Measurements from ENCODE around the gene INPP1.
"Not testable (repeated sequence)": the region's sequence is repeated elsewhere in the genome, so short reads cannot be mapped to it uniquely, and the experiment has no call there.

The INPP1 gene, protein sequence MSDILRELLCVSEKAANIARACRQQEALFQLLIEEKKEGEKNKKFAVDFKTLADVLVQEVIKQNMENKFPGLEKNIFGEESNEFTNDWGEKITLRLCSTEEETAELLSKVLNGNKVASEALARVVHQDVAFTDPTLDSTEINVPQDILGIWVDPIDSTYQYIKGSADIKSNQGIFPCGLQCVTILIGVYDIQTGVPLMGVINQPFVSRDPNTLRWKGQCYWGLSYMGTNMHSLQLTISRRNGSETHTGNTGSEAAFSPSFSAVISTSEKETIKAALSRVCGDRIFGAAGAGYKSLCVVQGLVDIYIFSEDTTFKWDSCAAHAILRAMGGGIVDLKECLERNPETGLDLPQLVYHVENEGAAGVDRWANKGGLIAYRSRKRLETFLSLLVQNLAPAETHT

DNA sequence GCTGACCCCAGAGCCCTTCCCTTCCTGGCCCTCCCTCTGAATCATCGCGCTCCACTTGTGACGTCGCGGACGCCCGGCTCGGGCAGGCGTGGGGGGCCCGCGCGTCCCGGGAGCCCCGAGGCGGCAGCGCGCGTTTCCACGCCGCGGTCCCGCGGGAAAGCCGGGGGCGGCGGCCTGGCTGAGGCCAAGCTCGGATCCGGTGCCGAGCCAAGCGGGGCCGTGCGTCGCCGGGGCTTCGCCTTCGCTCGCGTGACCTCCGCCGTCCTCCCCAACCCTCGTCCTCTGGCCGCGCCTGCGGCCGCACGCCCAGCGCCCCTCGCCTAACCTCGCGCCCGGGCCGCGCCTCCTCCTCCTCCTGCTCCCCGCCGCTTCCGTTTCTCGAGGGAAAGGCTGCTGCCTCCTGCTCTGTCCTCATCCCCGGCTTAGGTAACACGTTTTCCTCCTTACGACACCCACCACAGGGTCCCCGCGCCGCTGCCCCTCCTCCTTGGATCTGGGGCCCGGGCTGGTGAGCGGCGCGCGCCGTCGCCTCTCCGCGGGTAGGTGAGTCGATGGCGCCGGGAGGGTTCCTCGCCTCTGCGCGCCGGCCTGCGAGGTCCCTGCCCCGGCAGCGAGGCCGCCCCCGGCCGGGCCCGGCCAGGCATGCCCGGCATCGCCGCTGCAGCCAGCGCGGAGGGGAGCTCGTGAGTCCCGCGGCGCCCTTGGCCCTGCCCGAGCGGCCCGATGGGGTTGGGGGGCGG lies at the start of gene INPP1:
Gene INPP1 (plus strand): TSS at position 54 of the 740 bp plus-strand sequence. CDS start 16,514 bp downstream, outside the sequence.
- DNase-seq (ENCODE audit: low read depth) = peak; percentile 45
- TF ChIP-seq, protein P1, sequence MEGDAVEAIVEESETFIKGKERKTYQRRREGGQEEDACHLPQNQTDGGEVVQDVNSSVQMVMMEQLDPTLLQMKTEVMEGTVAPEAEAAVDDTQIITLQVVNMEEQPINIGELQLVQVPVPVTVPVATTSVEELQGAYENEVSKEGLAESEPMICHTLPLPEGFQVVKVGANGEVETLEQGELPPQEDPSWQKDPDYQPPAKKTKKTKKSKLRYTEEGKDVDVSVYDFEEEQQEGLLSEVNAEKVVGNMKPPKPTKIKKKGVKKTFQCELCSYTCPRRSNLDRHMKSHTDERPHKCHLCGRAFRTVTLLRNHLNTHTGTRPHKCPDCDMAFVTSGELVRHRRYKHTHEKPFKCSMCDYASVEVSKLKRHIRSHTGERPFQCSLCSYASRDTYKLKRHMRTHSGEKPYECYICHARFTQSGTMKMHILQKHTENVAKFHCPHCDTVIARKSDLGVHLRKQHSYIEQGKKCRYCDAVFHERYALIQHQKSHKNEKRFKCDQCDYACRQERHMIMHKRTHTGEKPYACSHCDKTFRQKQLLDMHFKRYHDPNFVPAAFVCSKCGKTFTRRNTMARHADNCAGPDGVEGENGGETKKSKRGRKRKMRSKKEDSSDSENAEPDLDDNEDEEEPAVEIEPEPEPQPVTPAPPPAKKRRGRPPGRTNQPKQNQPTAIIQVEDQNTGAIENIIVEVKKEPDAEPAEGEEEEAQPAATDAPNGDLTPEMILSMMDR (conservative IDR thresholded peaks at IDR 0.05; ENCODE audit: low read depth, low read length) = no peak
- H3K4me3 ChIP-seq (ENCODE audit: low read depth, low read length) = peak within 1 kb of the TSS; percentile 72

DNA sequence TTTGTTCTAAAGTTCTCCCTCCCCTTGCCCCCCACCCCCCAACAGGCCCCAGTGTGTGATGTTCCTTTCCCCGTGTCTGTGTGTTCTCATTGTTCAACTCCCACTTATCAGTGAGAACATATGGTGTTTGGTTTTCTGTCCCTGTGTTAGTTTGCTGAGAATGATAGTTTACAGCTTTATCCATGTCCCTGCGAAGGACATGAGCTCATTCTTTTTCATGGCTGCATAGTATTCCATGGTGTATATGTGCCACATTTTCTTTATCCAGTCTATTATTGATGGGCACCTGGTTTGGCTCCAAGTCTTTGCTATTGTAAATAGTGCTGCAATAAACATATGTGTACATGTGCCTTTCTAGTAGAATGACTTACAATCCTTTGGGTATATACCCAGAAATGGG lies 45.5 kb upstream of the INPP1 start:
- H3K4me3 ChIP-seq (ENCODE audit: low read depth, low read length); DNase-seq (ENCODE audit: low read depth): not testable (repeated sequence)

DNA sequence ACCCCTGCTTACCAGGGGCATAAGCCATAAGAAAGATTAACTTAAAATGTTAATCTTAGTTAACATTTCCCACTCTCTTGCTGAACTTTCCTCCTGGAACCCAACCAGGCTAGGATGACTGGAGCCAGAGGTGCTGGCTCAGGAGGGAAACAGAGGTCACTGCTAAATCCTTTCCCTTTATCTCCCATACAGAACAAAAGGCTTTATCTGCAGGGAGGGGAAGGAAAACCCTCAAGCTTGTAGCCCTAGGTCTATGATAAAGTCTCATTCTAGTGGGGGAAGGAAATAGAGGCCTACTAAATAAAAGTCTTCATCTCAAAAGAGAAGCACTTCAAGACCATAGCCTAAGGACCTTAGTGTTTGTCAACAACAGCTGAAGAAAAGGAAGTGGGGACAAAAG lies 42.4 kb upstream of the INPP1 start:
- H3K4me3 ChIP-seq (ENCODE audit: low read depth, low read length) = no peak overlapping the region
- TF ChIP-seq, protein P1 (conservative IDR thresholded peaks at IDR 0.05; ENCODE audit: low read depth, low read length) = no peak
- DNase-seq (ENCODE audit: low read depth) = no peak

DNA sequence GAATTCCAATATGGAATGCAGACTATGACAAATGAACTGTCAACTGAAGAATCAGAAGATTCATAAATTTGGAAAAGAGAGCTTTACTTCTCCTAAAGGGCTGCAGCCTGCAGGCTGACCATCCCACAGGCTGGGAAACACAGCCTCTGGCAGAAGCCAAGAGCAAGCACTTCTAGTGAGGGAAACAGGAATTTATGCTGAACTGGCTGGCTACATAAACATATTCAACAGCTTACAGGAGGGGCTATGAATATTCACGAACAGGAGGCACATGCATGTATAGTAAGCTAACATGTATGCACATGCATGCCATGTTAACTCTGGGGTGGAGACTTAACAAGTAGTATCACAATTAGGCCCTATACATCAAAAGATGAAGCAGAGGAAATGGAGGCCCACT lies 41.3 kb upstream of the INPP1 start:
- DNase-seq (ENCODE audit: low read depth) = no peak
- no peak overlapping the region for H3K4me3 ChIP-seq (ENCODE audit: low read depth, low read length)
- TF ChIP-seq, protein P1 (conservative IDR thresholded peaks at IDR 0.05; ENCODE audit: low read depth, low read length) = no peak

DNA sequence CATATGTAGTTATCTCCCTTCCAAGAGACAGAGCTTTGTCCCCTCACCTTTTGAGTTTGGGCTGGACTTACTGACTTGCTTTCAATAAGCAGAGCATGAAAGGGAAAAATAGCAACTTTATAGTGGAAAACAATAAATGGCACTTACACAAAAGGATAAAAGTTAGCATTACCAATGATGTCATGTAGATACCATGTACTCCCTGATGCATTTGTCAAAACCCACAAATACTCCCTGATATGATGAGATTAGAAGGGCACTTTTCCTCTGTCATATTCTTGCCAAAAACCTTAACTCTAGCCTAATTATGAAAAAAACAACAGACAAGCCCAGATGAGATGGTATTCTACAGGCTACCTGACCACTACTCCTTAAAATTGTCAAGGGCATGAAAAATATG lies 39.7 kb upstream of the INPP1 start:
- H3K4me3 ChIP-seq (ENCODE audit: low read depth, low read length) = no peak overlapping the region
- TF ChIP-seq, protein P1 (conservative IDR thresholded peaks at IDR 0.05; ENCODE audit: low read depth, low read length) = no peak
- DNase-seq (ENCODE audit: low read depth) = no peak

DNA sequence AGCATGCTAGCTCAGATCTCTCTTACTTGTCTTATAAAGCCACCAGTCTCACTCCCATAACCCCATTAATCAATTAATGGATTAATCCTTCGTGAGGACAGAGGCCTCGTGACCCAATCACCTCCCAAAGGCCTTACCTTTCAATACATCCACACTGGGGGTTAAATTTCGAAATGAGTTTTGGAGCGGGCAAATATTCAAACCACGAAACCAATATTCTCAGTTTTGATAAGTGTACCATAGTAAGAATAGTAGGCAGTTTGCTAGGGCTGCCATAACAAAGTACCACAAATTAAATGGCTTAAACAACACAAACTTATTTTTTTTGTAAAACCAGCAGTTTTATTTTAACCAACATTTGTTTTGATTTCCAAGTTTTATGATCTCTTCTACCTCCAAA lies 39.0 kb upstream of the INPP1 start:
- no peak overlapping the region for H3K4me3 ChIP-seq (ENCODE audit: low read depth, low read length)
- DNase-seq (ENCODE audit: low read depth) = no peak
- TF ChIP-seq, protein P1 (conservative IDR thresholded peaks at IDR 0.05; ENCODE audit: low read depth, low read length) = no peak

DNA sequence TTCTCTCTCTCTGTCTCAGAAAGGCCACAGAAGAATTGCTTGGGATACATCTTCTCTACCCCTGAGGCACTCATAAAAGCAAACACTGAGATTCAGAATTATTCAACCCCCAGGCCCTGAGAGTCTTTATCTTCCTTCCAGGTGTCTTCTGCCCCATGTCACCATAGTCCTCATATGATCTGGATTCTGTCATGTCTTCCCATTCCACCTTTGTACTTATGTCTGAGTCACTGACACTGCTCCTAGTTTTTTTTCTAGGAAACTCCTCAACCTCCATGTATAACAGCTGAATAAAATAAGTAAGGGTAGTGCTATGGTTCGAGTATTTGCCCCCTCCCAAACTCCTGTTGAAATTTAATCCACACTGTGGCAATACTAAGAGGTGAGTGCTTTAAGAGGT lies 35.4 kb upstream of the INPP1 start:
- DNase-seq (ENCODE audit: low read depth) = no peak
- TF ChIP-seq, protein P1 (conservative IDR thresholded peaks at IDR 0.05; ENCODE audit: low read depth, low read length) = no peak
- H3K4me3 ChIP-seq (ENCODE audit: low read depth, low read length) = no peak overlapping the region
